GM18502 (cell line): ENCODE measurements around the gene ROBO1.
"Not testable (repeated sequence)": the region's sequence is repeated elsewhere in the genome, so short reads cannot be mapped to it uniquely, and the experiment has no call there.

Experiments used
- ATAC-seq: cut with Tn5 transposase; IDR thresholded peaks from one replicate; pipeline ENCODE4 v1.9.1; 2021; ENCODE audit warnings: mild to moderate bottlenecking; ENCODE audit not compliant: unreplicated experiment, poor library complexity

The ROBO1 gene

DNA sequence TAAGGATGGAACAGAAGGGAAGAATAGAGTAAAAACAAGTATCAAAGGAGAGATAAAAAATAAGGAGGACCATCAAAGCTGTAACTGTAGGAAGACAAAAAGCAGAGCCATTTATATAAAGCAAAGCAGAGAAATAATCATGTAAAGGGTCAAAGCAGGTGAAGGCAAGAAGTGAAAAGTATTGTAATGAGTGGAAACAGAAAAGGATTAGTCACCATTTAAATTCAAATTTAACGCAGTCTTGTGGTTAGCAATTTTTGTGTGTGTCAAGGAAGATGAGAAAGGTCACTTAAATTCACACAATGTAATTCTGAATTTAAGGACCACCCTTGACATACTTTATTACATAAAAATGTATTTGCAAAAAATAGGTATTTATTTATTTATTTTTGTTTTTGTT, 567.8 kb downstream of the ROBO1 start:
- ATAC-seq, result no peak

GRCh38 chr3:79187426-79187825, 580.4 kb downstream of the ROBO1 start:
- no peak for ATAC-seq

- no peak for ATAC-seq
Observed at GRCh38 chr3:79184251-79184650, 583.5 kb downstream of the ROBO1 start.

DNA sequence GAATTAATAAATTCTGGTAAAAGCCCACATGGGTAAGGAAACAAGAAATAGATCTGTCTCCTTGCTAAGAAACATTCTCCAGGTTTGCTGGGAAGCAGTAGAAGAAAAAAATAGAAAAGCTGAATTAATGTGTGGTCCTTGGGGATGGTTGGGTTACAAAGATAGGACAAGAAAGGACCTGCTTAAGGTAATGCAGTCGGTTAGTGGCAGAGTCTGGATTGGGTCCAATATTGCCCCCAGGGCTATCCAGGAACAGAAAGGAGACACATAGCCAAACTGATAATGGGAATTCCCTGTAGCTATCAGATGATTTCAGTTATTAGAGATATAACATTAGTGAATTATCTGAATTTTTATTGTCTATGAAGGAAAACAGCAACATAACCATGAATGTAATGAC, 584.3 kb downstream of the ROBO1 start:
- ATAC-seq, result no peak

GRCh38 chr3:79178471-79179180, 589.2 kb downstream of the ROBO1 start:
- ATAC-seq, result no peak

- no peak for ATAC-seq
Observed at GRCh38 chr3:79175870-79176269, 591.9 kb downstream of the ROBO1 start.

GRCh38 chr3:79173259-79173658, 594.5 kb downstream of the ROBO1 start:
- not testable (repeated sequence) for ATAC-seq

- ATAC-seq, result no peak
Observed at GRCh38 chr3:79172241-79172640, 595.6 kb downstream of the ROBO1 start.

- ATAC-seq, result no peak
Observed at GRCh38 chr3:79170021-79170420, 597.8 kb downstream of the ROBO1 start.

DNA sequence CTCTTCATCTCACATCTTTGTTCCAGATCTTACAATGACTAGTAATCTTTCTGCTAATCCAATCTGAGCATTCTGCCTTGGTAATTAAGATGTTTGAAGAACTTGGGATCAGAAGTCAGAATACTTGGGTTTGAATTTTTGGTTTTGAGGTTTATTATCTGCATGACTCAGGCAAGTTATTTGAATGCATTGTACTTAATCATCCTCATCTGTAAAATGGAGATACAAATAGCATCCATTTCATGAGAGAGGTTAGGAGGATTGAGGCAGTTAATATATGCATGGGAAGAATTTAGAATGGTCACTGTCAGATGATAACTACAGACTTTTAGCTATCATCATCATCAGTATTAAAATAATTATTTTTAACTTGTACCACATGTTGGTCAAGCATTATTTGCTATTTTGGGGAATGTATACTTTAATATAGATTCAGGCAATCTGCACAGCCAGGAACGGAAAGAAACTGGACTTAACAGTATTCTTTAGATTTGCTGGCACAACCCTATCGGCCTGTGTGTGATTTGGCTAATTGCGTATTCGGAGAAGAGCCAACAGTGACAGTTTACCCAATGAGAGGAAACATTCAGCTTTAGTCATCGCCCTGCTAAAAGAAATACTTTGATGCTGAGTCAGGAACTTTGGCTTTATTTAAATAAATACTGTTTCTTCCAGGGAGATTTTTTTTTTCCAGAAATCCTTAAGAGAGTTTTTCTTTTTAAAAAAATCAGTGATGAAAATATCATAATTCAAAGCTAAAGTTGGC, 600.0 kb downstream of the ROBO1 start:
- ATAC-seq, result no peak

DNA sequence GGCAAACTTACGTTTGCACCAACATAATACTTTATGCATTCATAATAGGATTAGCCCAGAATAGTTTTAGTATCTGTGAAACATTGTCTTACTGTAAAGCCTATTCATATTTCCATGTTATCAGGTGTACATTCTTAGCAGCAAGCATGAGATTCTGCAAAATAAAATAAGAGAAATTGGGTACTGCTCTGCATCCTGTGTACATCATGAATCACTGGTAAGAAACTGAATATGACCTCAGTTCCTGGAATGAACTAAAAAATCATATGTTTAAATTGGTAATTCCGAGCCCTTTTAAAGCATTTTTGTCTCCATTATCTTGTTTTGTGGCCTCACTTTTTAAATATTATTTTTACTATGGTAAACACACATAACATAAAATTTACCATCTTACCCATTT, 605.1 kb downstream of the ROBO1 start:
- ATAC-seq, result no peak

- no peak for ATAC-seq
Observed at GRCh38 chr3:79161941-79162340, 605.9 kb downstream of the ROBO1 start.

- no peak for ATAC-seq
Observed at GRCh38 chr3:79160421-79160820, 607.4 kb downstream of the ROBO1 start.

- no peak for ATAC-seq
Observed at GRCh38 chr3:79159736-79160135, 608.1 kb downstream of the ROBO1 start.

GRCh38 chr3:79157191-79157590, 610.6 kb downstream of the ROBO1 start:
- ATAC-seq, result no peak

DNA sequence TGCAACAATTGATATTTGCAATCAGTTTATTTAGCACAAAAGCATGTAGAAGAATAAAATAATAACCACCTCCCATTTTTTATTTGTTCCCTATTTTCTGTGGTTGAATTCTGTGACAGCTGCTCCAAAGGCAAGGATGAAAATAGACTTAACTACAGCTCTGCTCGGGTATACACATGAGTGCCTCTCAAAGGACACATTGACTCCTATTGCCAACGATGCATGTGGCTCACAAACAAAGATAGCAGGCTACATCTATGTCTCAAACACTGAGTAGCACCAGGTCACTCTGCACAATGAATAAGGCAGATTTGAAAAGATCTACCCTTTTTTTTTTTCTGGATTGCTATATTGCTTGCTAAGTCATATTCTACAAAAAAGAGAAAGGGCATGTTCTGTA, 612.9 kb downstream of the ROBO1 start:
- ATAC-seq, result no peak

- ATAC-seq, result no peak
Observed at GRCh38 chr3:79148786-79149185, 619.0 kb downstream of the ROBO1 start.

- ATAC-seq, result no peak
Observed at GRCh38 chr3:79146024-79146423, 621.8 kb downstream of the ROBO1 start.

GRCh38 chr3:79140708-79141107, 627.1 kb downstream of the ROBO1 start:
- ATAC-seq, result no peak

- ATAC-seq, result no peak
Observed at GRCh38 chr3:79139395-79140068, 628.3 kb downstream of the ROBO1 start.

- ATAC-seq, result no peak
Observed at GRCh38 chr3:79125313-79125984, 642.3 kb downstream of the ROBO1 start.
